HepG2 (cell line): ENCODE data around the gene MTMR10. TPM values are rescaled to one million over a fixed set of nuclear protein-coding genes. Genes with fewer than 3 reads are reported as not detected.

Experiments used
- ATAC-seq: fragments of 200-7000 bp; cut with Tn5 transposase; 3 replicates; pipeline ENCODE4 v1.9.1; 2020; ENCODE audit warnings: mild to moderate bottlenecking, moderate library complexity
- BruUV-seq: library from RNA; stranded (reverse); fragments of 400-500 nt; replicated peaks from 2 replicates; lab custom pipeline; 2021; lab: Mats Ljungman, UMichigan
- CTCF ChIA-PET: fragments of 300-600 bp; formaldehyde crosslinking; extraction: SDS; loops from one replicate; lab custom pipeline; 2021; ENCODE audit warnings: low total read pairs, inconsistent platforms, low intra/inter-chr PET ratio; lab: Yijun Ruan, JAX
- POLR2A ChIA-PET: fragments of 350-600 bp; sonication (Branson Sonifier 250); formaldehyde crosslinking; loops from one replicate; lab custom pipeline; 2020; ENCODE audit warnings: antibody characterized with exemption, inconsistent platforms; lab: Yijun Ruan, JAX
- DNase-seq: peaks from one replicate; pipeline ENCODE4 v3.0.0-alpha.2; 2015; ENCODE audit warnings: low spot score
- FAIRE-seq: peaks from 3 replicates; lab custom pipeline; 2011; peaks lifted over from hg19 to GRCh38; lab: Jason Lieb, UNC
- H2AFZ ChIP-seq: one replicate; pipeline ENCODE4 v1.6.1; 2011; ENCODE audit warnings: low read length, inconsistent platforms
- H3K27ac ChIP-seq: fragments of 300-600 bp; 3 replicates; pipeline ENCODE4 v1.8.0; 2011; ENCODE audit warnings: mixed run types, mild to moderate bottlenecking, mixed read lengths, low read length, inconsistent platforms; ENCODE audit not compliant: insufficient read depth; ENCODE audit errors: extremely low read length
- H3K27me3 ChIP-seq, 2 experiments: fragments of 200-600 bp in 1 of 2; 2 replicates in 1 of 2; 3 replicates in 1 of 2; pipeline versions ENCODE4 v1.6.0 to v1.8.0; 2011; ENCODE audit warnings: low read length in 2 of 2, mild to moderate bottlenecking in 2 of 2, moderate library complexity in 2 of 2, inconsistent platforms in 1 of 2; ENCODE audit not compliant: insufficient read depth in 2 of 2, control insufficient read depth in 1 of 2
- H3K36me3 ChIP-seq, 2 experiments: fragments of 200-600 bp in 1 of 2; replicated peaks in 1 of 2; 2 replicates in 1 of 2; 3 replicates in 1 of 2; pipeline versions ENCODE4 v1.5.1 to v1.8.0; 2011; ENCODE audit warnings: low read length in 2 of 2, inconsistent platforms in 1 of 2; ENCODE audit not compliant: insufficient read depth in 2 of 2, control insufficient read depth in 1 of 2
- H3K4me1 ChIP-seq: 2 replicates; pipeline ENCODE4 v1.5.1; 2012; ENCODE audit warnings: low read length, inconsistent platforms; ENCODE audit not compliant: insufficient read depth
- H3K4me2 ChIP-seq: 2 replicates; pipeline ENCODE4 v1.6.0; 2011; ENCODE audit warnings: low read depth, low read length, inconsistent platforms
- H3K4me3 ChIP-seq, 3 experiments: fragments of 200-600 bp in 1 of 3; sonication (generic), shearing (Covaris generic) in 1 of 3; replicated peaks in 1 of 3; 2 replicates each; pipeline ENCODE4 v1.5.1; 2011 to 2016; ENCODE audit warnings: low read length in 3 of 3, inconsistent platforms in 2 of 3, low read depth in 2 of 3, mild to moderate bottlenecking in 2 of 3, control low read depth in 1 of 3, mixed read lengths in 1 of 3; ENCODE audit not compliant: insufficient read depth in 1 of 3
- H3K79me2 ChIP-seq: one replicate; pipeline ENCODE4 v1.6.1; 2011; ENCODE audit warnings: low read length, inconsistent platforms; ENCODE audit not compliant: insufficient read depth
- H3K9ac ChIP-seq: 2 replicates; pipeline ENCODE4 v1.6.0; 2011; ENCODE audit warnings: mild to moderate bottlenecking, low read depth, low read length, inconsistent platforms; ENCODE audit not compliant: insufficient read depth
- H3K9me3 ChIP-seq: 2 replicates; pipeline ENCODE4 v1.5.1; 2012; ENCODE audit warnings: mild to moderate bottlenecking, low read length
- H4K20me1 ChIP-seq: 2 replicates; pipeline ENCODE4 v1.6.0; 2011; ENCODE audit warnings: inconsistent platforms, mild to moderate bottlenecking, low read length, moderate library complexity; ENCODE audit not compliant: insufficient read depth
- MIXL1 ChIP-seq: IDR thresholded peaks from 2 replicates; pipeline ENCODE4 v1.6.1; 2016
- ZNF318 ChIP-seq: sonication (generic); formaldehyde crosslinking; IDR thresholded peaks from 2 replicates; pipeline ENCODE4 v1.4.0; 2020; ENCODE audit warnings: mild to moderate bottlenecking, missing genetic modification reagents
- ZNF646 ChIP-seq: sonication (generic); formaldehyde crosslinking; IDR thresholded peaks from 2 replicates; pipeline ENCODE4 v1.9.0; 2021; ENCODE audit warnings: mild to moderate bottlenecking, missing genetic modification reagents
- ZSCAN22 ChIP-seq: sonication (generic); formaldehyde crosslinking; IDR thresholded peaks from 2 replicates; pipeline ENCODE4 v1.4.0; 2020; ENCODE audit warnings: mild to moderate bottlenecking, missing genetic modification reagents
- WGBS: methylation state at CpG from one replicate; pipeline ENCODE4 v1.1.6; 2017; ENCODE audit warnings: low lambda C conversion rate; 5-methylcytosine and 5-hydroxymethylcytosine counted together
- in situ Hi-C: cut with HindIII; loops from 2 replicates; pipeline ENCODE4 v1.10.0; 2017; ENCODE audit warnings: low pct_unique_long_range_greater_than_20kb; ENCODE audit not compliant: extremely low pct_ligation_motif_present
- intact Hi-C: fragments of 100-400 bp; cut with micrococcal nuclease; formaldehyde crosslinking; loops from one replicate; pipeline ENCODE4 v1.10.0; 2022; ENCODE audit not compliant: unreplicated experiment
- polyA plus RNA-seq, 8 experiments: library from polyadenylated mRNA; depleted of rRNA in 3 of 8; stranded (reverse) in 7 of 8; unstranded in 1 of 8; fragments of >200 nt; fragmentation: Illumina TruSeq in 4 of 8; extraction: Trizol in 4 of 8; gene quantifications; 2 replicates each; pipeline versions ENCODE4 v1.2.1 to v1.2.3, GENCODE V29; 2011 to 2016; ENCODE audit warnings: low read depth in 4 of 8, missing spikeins in 1 of 8, mixed read lengths in 1 of 8; ENCODE audit not compliant: insufficient read depth in 1 of 8
- total RNA-seq, 5 experiments: library from RNA; depleted of rRNA; stranded (reverse); fragments of >200 nt; fragmentation: Illumina TruSeq; extraction: Trizol; gene quantifications; 2 replicates each; pipeline ENCODE4 v1.2.3, GENCODE V29; 2016; ENCODE audit warnings: low read depth in 1 of 5

The MTMR10 gene
- total and polyA plus RNA-seq, 2 of the 13 experiments (the other 11 are each of a cell fraction or from before 2014, with no cell fraction given), result 10.2 to 17.4 TPM

GRCh38 chr15:31014608-31014925, 23.1 kb upstream of the MTMR10 start:
- Histone ChIP-seq H3K27me3 (no peaks in the 10 kb centered on the region), H3K36me3 (no peaks in the 10 kb centered on the region), H3K27ac (no peak overlapping the region), H2AFZ (peak overlapping the region; percentile 4), H3K9ac (no peak overlapping the region), H4K20me1 (no peaks in the 10 kb centered on the region), H3K4me2 (peak overlapping the region; percentile 53), H3K4me1 (peaks cover 17% of the 10 kb centered on the region), H3K9me3 (peaks cover 13% of the 10 kb centered on the region), H3K4me3 (peak overlapping the region in 1 of 3 experiments; percentile 11; a peak in 1 of 6 replicates), H3K79me2 (no peaks in the 10 kb centered on the region)
- intact Hi-C loops (loop anchor here (5.0 kb wide), 1 partner anchor 73 kb away; no protein-coding TSS in a partner anchor), in situ Hi-C loops (no loop called here)
- no peak for DNase-seq
- WGBS, result 4% methylated on average over 2 of the region's 2 CpGs
- ChIA-PET CTCF (no interaction called here), POLR2A (interaction anchor here (2.4 kb wide), 1 partner anchor 23 kb away, joined by 21 read pairs; the partner anchor contains the start of gene MTMR10)
- no peak; the same call in 2 of the 3 replicates for ATAC-seq
- BruUV-seq, result no TSS peak
- no peak for FAIRE-seq
- TF ChIP-seq MIXL1, result no peak
- no peak for TF ChIP-seq ZNF318
- TF ChIP-seq ZSCAN22, result no peak
- TF ChIP-seq ZNF646 (CRISPR knock-in tag), result no peak
